GM15510 (cell line): ENCODE measurements around the gene ADAT2.

Experiments
- POLR2A ChIP-seq: IDR thresholded peaks from 3 replicates; pipeline ENCODE4 v1.6.1; 2011; ENCODE audit warnings: borderline replicate concordance; ENCODE audit not compliant: insufficient read length; ENCODE audit errors: extremely low read depth

Gene ADAT2

DNA sequence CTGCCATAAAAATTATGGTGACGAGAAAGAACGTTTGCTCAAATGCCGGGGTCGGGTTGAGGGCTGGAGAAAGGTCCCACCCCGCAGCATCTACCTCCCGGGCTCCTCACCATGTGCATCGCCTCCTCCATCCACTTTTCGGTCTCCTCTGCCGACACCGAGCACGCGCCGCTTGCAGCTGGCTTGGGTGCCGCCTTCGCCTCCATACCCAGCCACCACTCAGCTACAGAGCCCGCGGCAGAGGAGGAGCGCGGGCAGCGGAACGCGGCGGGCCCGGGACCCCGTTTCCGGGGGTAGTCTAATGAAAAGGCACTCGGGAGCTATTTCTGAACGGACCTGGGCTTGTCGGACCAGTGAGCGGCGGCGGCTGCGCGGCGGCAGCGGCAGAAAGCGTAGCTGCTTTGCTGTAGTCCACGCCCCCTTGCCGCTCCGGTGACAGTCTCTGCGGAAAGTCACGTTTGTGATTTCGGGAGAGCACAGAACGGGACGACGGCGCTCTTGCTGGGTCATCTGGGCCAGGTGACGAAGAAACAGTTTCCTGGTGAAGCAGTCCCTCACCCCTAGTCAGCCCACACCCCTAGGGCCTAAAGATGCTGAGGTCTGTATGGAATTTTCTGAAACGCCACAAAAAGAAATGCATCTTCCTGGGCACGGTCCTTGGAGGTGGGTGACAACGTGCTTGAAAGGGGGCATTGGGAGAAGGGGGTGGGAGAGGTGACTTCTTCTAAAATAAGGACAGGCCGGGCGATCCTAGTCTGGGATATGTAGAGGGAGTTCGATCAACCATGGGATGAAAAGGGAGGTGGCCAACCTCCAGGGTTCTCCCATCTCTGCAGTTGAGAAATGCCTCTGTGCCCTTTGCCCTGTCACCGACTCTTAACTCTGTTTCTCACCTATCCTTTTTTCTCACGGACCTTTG lies at the start of gene ADAT2, which contains the start of gene PEX3:
TSS of gene ADAT2 (minus strand) at position 243 of the 919 bp plus-strand sequence. CDS start at position 206, 37 bp downstream.
TSS of gene PEX3 (plus strand) at position 353 of the 919 bp plus-strand sequence. CDS start at position 591, 238 bp downstream.
- peak; percentile 71 for TF ChIP-seq POLR2A

DNA sequence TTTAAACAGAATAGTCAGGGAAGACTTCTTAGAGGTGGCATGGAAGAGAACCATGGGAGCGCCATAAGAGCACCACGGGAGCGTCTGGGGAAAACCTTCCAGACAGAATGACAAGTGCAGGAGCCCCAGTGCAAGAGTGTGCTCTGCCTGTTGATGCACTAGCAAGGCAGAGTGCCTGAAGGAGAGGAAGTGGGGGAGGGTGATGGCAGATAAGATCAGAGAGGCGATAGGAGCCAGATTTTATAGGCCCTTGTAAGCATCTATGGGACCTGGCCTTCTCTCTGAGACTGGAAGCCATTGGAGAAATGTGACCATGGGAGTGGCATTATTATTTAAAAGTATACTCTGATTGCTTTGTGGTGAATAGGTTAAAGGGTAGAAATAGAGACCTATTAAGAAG lies 47.9 kb upstream of the ADAT2 start:
- no peak for TF ChIP-seq POLR2A

DNA sequence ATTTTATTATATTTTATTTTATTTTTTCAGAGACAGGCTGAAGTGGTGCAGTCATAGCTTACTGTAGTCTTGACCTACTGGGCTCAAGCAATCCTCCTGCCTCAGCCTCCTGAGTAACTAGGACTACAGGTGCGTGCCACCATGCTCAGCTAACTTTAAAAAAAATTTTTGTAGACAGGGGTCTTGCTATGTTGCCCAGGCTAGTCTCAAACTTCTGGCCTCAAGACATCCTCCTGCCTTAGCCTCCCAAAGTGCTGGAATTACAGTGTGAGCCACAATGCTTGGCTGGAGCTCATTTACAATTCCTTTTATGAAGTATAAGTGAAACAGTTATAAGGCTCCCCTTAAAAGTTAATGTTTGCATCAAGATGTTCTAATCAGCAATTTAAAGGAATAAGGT lies 46.5 kb upstream of the ADAT2 start:
- no peak for TF ChIP-seq POLR2A

DNA sequence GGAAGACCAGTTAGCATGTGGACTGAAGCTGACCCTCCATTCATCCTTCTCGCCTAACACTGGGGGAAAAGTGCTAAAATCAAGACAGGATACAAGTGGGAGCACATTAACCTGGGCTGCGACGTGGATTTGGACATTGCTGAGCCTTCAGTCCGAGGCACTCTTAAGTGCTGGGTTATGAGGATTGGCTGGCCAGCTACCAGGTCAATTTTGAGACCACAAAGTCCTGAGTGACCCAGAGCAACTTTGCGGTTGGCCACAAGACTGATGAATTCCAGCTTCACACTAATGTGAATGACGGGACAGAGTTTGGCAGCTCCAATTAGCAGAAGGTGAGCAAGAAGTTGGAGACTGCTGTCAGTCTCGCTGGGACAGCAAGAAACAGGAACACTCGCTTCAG lies 40.3 kb upstream of the ADAT2 start:
- no peak for TF ChIP-seq POLR2A

DNA sequence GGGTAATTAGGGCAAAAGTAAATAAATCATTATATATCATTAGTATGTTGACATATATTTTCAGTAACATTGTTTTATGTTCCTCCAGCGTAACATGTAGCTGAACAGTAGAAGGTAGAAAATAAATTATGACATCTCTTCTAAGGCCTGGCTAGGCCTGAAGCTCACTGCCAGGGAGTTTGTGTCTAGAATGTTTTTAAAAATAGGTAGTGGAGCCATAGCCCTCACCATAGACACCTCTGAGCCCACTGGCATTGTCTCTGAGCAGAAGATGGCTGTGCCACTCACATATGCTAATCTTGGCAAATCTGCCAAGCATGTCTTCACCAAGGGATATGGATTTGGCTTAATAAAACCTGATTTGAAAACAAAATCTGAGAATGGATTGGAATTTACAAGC lies 39.7 kb upstream of the ADAT2 start:
- TF ChIP-seq POLR2A: no peak

DNA sequence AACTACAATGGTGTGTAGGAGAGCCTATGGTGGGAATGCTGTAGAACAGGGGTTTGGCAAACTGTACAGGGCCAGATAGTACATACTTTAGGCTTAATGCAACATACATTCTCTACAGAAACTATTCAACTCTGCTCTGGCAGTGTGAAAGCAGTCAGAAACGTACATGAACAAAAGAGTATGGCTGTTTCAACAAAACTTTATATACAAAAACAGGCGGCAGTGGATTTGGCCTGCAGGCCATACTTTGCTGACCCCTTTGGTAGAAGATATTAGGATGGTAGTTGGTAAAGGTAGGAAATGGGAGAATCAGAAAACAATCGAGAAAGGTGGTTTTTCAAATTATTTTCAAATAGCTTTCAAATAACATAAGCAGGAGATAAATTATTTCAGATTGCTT lies 36.3 kb upstream of the ADAT2 start:
- TF ChIP-seq POLR2A: no peak

DNA sequence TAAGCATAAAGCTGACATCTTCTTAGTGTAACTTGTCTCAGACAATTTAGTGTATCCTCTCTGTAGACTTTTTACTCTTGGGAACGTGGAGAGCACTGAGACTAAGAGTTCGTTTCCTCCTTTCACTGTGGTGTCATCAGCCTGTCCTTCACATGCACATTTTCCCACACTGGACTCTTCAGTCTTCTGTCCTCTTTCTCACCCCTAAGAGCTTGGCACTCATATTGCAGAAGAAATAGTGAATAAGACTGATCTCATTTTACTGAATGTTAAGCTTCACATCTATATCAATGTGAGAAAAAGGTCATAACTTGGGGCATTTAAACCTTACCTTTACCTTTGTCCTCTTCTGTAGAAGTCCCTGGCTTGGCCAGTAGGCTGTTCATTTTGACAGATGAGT lies 35.5 kb upstream of the ADAT2 start:
- TF ChIP-seq POLR2A: no peak

DNA sequence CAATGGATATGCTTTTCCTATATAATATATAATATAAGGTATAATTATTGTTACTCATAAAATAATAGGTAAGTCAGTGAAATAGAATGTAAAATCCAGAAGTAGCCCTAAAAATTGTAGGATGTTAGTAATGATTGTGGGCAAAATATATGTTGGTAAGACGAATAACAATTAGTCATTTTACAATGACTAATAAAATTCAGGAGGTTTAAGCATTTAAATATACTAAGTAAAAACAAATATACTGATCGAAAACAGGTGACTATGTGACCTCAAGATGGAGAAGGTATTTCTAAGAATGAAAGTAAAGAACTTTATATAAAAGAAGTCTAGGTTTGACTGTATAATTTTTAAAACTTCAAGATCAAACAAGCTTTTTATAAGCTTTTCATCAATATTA lies 32.1 kb upstream of the ADAT2 start:
- no peak for TF ChIP-seq POLR2A

DNA sequence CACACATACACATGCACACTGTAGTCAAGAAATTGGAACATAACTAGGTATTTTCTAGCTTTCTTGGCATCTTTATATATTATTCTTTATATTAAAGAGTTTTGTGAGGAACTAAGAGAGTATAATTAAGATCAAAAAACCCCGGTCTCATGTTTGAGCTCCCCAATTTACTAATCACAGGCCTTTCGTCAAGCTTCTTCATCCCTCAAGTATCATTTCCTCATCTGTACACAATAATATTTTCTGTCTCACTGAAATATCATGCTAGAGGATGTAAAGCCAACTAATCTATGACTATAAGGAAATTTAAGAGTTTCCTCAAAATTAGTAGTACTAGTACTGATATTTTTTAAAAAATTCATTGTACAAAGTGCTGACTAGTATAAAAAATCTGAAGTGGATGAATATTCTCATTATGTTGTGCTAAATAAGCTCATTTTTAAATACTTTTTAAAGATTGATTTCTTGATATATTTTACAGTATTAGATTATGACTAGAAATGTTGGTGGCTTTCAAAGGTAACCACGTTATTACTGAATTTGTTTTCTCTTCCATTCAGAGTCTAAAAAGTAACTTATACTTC lies 28.1 kb upstream of the ADAT2 start:
- TF ChIP-seq POLR2A: no peak

DNA sequence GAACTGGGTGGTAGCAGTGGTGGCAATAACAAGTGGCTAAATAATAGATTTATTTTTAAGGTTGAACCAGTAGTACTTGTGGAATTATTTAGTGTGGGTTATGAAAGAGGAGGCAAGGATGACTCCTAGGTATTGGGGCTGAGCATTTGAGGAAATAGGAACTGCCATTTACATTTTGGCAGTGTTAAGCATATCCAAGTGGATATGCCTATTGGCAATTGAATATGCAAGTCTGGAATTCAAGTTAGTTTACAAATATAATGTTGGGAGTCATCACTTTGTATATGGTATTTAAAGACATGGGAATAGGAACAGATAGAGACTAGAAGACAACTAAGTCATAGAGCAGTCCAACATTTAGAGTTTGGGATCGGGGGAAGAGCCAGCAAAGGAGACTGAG lies 26.1 kb upstream of the ADAT2 start:
- TF ChIP-seq POLR2A: no peak

DNA sequence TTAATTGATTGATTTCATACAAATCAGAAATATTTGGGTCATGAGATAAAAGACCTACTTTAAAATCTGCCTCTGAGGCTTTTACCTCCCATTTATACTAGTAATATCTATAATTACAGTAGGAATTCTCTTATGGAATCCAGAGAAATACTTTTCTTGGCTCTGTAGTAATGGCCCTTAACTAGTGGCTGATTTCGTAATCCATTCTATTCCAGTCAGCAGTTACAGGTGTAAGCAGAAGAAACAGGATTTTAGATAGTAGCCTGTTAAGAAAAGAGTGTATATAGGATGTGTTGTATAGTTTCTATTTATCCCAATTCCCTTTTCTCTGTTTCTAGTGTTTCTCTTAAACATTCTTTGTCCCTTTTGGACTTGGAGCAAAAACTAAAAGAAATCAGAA lies 21.3 kb upstream of the ADAT2 start:
- no peak for TF ChIP-seq POLR2A

DNA sequence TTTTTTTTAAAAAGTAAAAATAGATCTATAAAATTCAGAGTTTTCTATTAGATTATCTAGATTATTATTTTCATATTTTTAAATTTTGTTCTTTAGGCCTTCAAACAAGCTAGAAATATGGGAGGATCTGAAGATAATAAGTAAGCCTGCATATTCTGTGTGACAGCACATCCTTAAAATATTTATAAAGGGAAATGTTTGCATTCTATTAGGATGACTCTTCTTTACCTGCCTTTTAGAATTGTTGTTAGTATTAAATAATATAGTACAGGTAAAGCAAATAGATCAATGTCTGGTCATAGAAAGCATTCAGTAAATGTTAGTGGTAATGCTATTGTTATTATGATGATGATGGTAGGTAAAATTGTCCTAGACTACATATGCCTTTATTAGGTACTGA lies 17.5 kb upstream of the ADAT2 start:
- TF ChIP-seq POLR2A: no peak

DNA sequence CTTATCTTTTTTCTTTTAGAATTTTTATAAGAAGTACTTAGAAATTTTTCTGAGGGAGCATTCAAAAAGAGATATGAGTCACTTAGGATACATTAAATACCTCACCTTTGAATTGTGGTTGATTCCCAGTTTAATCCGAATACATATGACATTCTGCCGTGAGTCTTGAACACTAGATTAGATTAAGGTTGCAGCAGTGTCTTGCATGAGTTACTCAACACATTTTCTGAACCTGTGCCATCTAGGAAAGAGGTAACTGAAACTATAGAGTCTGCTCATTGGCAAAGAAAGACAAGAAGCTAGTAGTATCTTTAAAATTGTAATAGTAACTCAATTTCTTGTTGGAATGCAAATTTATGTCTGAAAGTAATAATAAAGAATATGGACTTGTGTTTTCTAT lies 15.1 kb upstream of the ADAT2 start:
- no peak for TF ChIP-seq POLR2A

DNA sequence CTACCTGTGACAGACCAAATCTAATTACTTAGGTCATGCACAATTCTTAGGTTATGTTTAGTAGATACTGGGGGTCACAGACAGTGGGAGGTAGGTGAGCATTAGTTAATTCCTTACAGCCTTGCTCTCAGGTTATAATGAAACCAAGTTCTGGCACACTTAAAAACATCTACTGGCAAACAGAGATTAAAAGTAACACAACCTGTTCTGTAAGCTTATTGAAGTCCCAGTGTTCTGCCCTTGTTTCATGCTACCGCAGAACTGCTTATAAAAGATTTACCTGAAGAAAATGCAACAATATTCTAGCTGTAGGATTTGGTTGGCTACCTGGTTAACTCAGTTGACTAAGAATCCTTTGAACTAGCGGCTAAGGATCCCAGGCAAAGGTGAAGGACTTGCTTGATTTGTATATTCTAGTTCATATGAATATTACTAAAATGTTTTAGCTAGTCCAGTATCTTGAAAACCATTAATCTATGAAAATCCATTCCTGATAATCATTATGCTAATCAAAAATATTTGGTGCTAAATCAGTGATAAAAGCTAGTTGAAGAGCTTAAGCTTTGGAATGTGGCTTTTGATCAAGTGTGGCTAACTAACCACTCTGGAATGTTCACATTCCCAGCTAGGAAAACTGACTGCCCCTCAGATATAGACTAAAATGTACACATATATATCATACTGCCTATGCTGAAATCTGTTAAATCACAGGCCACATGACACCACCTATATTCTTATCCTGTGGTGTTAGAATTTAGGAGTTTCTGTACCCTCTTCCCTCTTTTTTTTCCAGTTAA lies 7.3 kb upstream of the ADAT2 start:
- TF ChIP-seq POLR2A: no peak

DNA sequence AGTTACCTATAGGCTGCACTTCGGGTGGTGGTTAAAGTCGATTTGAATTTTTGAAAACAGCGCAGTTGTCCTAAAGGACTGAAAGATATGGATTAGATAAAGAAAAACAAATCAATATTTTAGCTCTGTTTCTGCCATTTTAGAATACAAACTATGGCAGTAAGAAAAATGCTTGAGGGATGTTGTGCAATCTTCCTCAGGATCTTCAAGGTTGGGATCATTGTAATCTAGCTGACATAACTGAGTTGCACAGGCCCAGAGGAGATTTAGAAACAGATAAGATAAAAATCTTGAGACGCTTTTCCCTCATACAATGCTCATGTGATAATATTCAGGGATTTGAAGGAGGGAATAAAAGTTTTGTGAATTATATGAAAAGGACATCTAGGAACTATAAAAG lies 1.0 kb upstream of the ADAT2 start:
- no peak for TF ChIP-seq POLR2A

DNA sequence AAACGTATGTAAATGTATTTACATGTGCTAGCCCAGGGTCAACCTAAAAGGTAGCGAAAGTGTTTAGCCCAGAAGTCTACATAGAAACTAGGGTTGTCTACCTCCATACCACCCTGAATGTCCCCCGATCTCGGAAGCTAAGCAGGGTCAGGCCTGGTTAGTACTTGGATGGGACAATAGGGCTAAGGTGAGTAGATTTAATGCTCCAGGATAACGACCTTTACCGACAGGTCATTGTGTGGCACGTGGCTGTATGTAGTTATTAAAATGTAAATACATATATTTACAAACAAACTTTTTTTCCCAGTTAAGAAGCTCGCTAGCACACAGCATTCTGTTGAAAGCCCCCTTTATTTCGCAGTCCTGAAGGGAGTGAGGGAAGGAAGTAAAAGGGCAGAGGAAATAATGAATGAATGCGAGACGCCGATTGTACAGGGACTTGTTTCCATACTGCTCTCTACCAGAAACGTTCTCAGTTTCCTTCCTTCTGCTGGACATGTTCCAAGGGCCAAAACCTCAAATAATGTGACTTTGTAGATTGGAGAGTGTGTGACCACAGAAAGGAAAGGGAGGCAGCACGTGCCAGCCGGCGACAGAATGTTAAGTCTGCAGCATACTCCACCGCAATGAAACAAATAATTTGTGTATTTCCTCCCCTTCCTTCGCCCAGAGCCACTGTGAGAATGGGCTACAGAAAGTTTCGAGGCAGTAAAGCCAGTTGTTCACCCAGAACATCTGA lies 612 bp downstream of the ADAT2 start:
- TF ChIP-seq POLR2A: no peak
